NCI-H2029 (cell line): Measurements from ENCODE around the gene FAM174C.
A peak's percentile ranks its signal among the peaks of the same experiment; 100 is the strongest.

Experiments used
- DNase-seq: peaks from one replicate; lab custom pipeline; 2025; lab: John Stamatoyannopoulos, UW

The FAM174C gene

GRCh38 chr19:1273263-1274041, 1.9 kb upstream of the FAM174C start:
- no peak for DNase-seq

- DNase-seq = no peak
Observed at GRCh38 chr19:1274081-1274851, 1.1 kb upstream of the FAM174C start.

- no peak for DNase-seq
Observed at GRCh38 chr19:1274852-1275259, 474 bp upstream of the FAM174C start.

- no peak for DNase-seq
Observed at GRCh38 chr19:1275976-1276627, 772 bp downstream of the FAM174C start.

- DNase-seq = no peak
Observed at GRCh38 chr19:1276628-1277022, 1.3 kb downstream of the FAM174C start.

- no peak for DNase-seq
Observed at GRCh38 chr19:1277061-1277460, 1.7 kb downstream of the FAM174C start.

- DNase-seq = no peak
Observed at GRCh38 chr19:1278074-1278473, 2.7 kb downstream of the FAM174C start.

GRCh38 chr19:1278713-1279660, 3.7 kb downstream of the FAM174C start:
- DNase-seq = no peak

- DNase-seq = peak; percentile 66
Observed at GRCh38 chr19:1279782-1280341, 4.5 kb downstream of the FAM174C start.

- no peak for DNase-seq
Observed at GRCh38 chr19:1280636-1281568, 5.6 kb downstream of the FAM174C start.

- DNase-seq = no peak
Observed at GRCh38 chr19:1281569-1282287, 6.4 kb downstream of the FAM174C start.

GRCh38 chr19:1282588-1283206, 7.4 kb downstream of the FAM174C start:
- no peak for DNase-seq

- DNase-seq = no peak
Observed at GRCh38 chr19:1283207-1283916, 8.0 kb downstream of the FAM174C start.

- DNase-seq = no peak
Observed at GRCh38 chr19:1283917-1284292, 8.6 kb downstream of the FAM174C start.

- no peak for DNase-seq
Observed at GRCh38 chr19:1284293-1284978, 9.1 kb downstream of the FAM174C start.

GRCh38 chr19:1284979-1285736, 9.8 kb downstream of the FAM174C start:
- no peak for DNase-seq

GRCh38 chr19:1285737-1286360, 10.5 kb downstream of the FAM174C start, which contains the start of gene EFNA2:
EFNA2 (plus strand) TSS chr19:1285873; CDS start chr19:1286169, 296 bp downstream.
- DNase-seq = no peak
